NCI-H1048 (cell line): ENCODE results near the gene OCIAD1.
"Not testable (repeated sequence)": the region's sequence is repeated elsewhere in the genome, so short reads cannot be mapped to it uniquely, and the experiment has no call there.

Experiments used
- DNase-seq: peaks from one replicate; lab custom pipeline; 2025; lab: John Stamatoyannopoulos, UW

Gene OCIAD1

DNA sequence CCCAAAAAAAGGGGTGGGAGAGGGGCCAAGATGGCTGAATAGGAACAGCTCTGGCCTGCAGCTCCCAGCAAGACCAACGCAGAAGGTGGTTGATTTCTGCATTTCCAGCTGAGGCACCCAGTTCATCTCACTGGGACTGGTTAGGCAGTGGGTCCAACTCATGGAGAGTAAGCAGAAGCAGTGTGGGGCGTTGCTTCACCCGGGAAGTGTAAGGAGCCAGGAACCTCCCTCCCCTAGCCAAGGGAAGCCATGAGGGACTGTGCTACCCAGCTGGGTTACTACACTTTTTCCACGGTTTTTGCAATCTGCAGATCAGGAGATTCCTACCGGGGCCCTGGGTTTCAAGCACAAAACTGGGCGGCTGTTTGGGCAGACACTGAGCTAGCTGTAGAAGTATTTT lies 13.9 kb upstream of the OCIAD1 start:
- DNase-seq = no peak

DNA sequence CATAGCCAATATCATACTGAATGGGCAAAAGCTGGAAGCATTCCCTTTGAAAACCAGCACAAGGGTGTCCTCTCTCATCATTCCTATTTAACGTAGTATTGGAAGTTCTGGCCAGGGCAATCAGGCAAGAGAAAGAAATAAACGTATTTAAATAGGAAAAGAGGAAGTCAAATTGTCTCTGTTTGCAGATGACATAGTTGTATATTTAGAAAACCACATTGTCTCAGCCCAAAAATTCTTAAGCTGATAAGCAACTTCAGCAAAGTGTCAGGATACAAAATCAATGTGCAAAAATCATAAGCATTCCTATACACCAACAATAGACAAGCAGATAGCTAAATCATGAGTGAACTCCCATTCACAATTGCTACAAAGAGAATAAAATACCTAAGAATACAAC lies 9.5 kb upstream of the OCIAD1 start:
- not testable (repeated sequence) for DNase-seq

DNA sequence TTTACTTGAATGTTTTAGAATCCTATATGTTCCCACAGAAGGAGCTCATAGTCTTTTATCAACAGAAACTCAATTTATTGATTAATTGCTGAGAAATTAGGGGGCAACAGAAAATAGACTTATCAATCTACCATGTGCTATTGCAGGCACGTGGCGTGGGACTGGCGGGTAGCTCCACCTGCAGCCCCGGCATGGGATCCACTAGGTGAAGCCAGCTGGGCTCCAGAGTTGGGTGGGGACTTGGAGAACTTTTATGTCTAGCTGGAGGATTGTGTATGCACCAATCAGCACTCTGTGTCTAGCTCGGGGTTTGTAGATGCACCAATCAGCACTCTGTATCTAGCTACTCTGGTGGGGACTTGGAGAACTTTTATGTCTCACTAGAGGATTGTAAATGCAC lies 3.3 kb upstream of the OCIAD1 start:
- DNase-seq = no peak

- DNase-seq = peak; percentile 37
Observed at GRCh38 chr4:48831532-48832030, 693 bp downstream of the OCIAD1 start.

GRCh38 chr4:48832571-48832970 lies 1.7 kb downstream of the OCIAD1 start:
- no peak for DNase-seq

- no peak for DNase-seq
Observed at GRCh38 chr4:48836658-48837057, 5.8 kb downstream of the OCIAD1 start.

- DNase-seq = no peak
Observed at GRCh38 chr4:48841045-48841827, 10.3 kb downstream of the OCIAD1 start.

DNA sequence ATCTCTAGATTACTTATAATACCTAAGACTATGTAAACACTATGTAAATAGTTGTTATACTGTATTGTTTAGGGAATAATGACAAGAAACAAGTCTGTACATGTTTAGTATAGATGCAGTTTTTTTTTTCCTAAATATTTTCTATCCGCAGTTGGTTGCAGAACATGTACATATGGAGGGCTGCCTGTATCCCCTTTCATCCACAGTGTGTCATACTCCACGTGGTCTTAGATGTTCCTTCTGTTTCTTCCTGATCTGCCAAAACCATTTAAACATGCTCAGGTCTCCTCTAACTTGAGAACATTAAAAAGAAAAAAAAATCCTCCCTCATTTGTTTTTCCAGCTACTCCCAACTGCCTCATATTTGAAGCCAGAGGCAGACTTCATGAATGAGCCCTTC lies 14.0 kb downstream of the OCIAD1 start:
- no peak for DNase-seq

- DNase-seq = not testable (repeated sequence)
Observed at GRCh38 chr4:48848799-48849198, 17.9 kb downstream of the OCIAD1 start.

GRCh38 chr4:48851651-48852050 lies 20.8 kb downstream of the OCIAD1 start:
- no peak for DNase-seq

GRCh38 chr4:48853604-48854394 lies 22.9 kb downstream of the OCIAD1 start:
- DNase-seq = no peak

DNA sequence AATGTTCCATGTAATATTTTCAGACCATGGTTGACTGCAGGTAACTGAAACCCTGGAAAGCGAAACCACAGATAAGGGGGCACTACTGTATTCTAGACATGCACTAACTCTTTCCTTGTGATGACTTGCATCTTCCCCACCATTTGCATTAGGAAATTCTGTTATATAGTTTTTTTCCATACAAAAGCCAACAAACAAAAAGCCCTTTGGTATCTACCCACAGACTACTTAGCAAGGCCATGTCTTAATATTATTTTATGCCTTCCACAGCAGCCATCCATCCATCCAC lies 23.5 kb downstream of the OCIAD1 start:
- DNase-seq = no peak

DNA sequence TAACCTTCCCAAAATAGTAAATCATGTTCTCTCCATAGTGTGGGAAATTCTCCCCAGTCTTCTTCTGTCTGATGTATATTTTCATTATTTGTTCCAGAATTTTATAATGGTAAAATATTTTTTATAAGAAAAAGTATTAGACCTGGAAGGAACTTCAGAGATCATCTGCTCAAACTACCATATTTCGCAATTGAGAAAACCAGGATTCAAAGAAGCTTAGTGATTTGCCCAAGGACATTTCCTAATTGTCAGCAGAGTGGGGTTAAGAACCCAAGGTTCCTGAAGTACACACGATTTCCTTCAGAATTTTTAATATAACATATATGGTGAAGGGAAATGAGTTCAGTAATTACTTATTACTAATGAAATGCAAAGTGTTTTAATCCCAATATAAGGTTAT lies 24.1 kb downstream of the OCIAD1 start:
- no peak for DNase-seq

DNA sequence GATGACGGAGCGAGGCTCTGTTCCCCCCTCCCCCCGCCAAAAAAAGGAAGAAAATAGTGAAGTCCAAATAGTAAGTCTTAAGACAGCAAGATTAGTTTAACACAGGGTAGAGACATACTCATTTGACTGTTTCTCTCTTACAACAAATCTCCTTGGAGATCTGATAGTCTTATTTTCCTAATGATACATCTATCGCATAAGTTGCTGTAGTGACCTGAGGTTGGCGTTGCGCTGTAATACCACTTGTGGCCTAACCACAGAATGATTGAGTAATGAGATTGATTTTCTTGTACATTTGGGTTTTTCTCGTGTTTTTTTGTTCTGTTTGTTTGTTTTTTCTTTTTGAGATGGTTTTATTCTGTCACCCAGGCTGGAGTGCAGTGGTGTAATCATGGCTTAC lies 27.2 kb downstream of the OCIAD1 start:
- DNase-seq = no peak

DNA sequence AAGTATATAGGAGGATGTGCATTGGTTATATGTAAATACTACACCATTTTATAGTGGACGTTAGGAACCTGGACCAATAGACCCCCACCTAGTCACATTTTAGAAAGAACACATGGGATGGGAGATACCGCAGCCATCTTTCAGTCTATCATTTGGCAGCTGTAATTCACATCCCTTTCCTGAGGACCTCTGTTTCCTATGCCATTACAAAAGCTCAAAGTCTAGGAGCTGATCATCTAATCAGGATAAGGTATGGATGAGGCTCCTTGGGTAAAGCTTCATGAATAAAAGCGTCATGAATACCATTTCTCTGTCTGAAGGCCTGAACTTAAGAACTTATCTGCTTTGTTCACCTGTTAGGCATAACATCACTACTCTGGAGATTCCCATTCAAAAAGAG lies 31.1 kb downstream of the OCIAD1 start:
- DNase-seq = no peak

- DNase-seq = no peak
Observed at GRCh38 chr4:48862661-48863060, 31.8 kb downstream of the OCIAD1 start.

DNA sequence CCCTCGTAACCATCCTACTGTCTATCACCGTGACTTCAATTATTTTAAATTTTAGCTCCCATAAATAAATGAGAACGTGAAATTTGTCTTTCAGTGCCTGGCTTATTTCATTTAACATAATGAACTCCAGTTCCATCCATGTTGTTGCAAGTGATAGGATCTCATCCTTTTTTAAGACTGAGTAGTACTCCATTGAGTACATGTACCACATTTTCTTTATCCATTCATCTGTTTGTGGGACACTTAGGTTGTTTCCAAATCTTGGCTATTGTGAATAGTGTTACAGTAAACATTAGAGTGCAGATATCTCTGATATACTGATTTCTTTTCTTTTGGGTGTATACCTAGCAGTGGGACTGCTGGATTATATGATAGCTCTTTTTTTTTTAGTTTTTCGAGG lies 32.8 kb downstream of the OCIAD1 start:
- no peak for DNase-seq

- not testable (repeated sequence) for DNase-seq
Observed at GRCh38 chr4:48864696-48865095, 33.8 kb downstream of the OCIAD1 start.

- no peak for DNase-seq
Observed at GRCh38 chr4:48877827-48878535, 47.1 kb downstream of the OCIAD1 start.

DNA sequence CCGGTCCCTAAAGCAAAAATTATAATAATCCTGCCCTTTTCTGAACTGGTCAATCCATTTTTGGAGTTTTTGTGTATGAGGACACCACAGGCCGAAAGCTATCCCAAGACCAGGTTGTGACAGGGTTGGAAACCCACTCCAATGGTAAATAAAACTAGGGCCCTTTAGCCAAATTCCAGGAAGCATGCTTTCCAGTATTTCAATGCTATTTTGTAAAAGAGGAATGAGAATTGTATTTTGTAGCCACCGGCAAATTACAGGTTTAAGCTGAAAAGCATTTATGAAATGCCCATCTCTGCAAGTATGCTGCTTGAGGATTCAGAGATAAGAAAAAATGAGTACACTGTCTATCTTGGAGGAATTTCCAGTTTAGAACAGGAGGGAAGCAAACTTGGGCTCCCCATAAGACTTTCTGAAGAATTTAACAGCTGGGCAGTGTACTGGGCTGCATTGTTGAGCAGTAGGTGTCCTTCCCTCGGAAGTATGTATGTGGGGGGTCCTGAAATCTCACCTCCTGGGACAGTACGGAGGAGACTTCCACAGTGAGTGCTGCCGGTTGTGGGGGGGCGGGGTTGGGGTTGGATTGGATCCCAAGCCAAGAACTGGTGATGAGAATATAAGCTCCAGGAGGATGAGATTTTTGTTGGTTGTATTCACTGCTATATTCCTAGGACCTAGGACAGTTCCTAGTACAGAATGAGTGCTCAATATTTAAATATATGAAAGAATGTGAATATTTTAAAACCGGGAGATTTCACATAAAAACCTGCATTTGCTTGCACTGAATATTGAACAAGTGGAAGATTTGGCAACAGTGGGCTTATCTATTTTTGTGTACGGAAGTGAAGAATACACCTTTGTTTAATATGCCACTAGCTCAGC lies 48.9 kb downstream of the OCIAD1 start:
- DNase-seq = no peak

- not testable (repeated sequence) for DNase-seq
Observed at GRCh38 chr4:48881646-48882045, 50.8 kb downstream of the OCIAD1 start.

- not testable (repeated sequence) for DNase-seq
Observed at GRCh38 chr4:48889750-48890149, 58.9 kb downstream of the OCIAD1 start.
